GM18502 (cell line): ENCODE measurements around the gene IL4I1.

ENCODE experiments used
- ATAC-seq: cut with Tn5 transposase; IDR thresholded peaks from one replicate; pipeline ENCODE4 v1.9.1; 2021; ENCODE audit warnings: mild to moderate bottlenecking; ENCODE audit not compliant: unreplicated experiment, poor library complexity

Gene IL4I1

DNA sequence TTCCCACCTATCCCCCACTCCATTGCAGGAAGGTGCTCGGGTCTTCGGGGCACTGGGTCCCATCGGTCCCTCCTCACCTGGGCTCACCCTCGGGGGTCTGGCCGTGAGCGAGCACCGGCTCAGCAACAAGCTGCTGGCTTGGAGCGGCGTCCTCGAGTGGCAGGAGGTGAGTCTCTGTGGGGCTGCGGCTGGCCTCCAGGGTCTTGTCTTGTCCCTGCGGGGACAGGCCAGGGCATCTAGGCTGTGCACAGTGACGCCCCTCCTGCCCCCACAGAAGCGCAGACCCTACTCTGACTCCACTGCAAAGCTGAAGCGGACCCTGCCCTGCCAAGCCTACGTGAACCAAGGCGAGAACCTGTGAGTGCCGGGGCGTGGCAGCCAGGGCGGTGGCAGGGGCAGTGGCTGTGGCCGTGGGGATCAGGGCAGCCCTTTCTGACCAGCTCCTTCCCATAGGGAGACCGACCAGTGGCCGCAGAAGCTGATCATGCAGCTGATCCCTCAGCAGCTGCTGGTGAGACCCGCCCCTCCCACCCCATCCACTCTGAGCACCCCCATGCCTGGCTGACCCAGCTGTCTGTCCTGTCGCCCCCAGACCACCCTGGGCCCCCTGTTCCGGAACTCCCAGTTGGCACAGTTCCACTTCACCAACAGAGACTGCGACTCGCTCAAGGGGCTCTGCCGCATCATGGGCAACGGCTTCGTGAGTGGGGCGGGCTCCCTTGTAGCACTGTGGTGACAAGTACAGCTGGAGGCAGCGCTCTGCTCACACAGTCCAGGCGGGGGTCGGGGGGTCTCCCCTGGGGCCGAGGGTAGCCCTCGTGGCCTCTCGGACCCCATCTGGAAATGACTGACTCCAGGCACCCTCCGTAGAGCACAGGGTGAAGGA lies 42.1 kb downstream of the IL4I1 start:
- ATAC-seq: no peak

DNA sequence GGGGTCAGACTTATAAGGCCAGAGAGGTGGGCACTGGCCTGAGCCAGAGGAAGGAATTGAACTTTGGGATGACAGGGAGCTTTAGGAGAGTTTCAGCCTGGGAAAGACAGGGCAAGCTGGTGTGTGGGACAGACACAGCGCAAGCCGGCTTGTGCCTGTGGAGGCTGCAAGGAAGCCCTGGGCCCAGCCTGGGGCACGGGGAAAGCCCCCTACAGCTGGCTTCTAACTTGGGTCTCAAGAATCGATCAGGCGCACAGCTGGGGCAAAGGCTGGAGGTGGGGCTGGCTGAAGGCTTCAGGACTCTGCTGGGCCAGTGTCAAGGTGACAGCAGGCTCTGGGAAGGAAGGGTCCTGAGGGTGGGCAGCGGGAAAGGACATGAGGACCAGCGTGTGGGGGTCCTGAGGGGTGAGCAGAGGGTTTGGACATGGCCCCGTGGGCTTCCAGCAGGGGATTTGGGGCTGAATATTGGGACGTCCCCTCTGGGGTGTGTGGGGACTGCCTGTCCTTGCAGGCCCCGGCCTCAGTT lies 42.8 kb downstream of the IL4I1 start:
- no peak for ATAC-seq

DNA sequence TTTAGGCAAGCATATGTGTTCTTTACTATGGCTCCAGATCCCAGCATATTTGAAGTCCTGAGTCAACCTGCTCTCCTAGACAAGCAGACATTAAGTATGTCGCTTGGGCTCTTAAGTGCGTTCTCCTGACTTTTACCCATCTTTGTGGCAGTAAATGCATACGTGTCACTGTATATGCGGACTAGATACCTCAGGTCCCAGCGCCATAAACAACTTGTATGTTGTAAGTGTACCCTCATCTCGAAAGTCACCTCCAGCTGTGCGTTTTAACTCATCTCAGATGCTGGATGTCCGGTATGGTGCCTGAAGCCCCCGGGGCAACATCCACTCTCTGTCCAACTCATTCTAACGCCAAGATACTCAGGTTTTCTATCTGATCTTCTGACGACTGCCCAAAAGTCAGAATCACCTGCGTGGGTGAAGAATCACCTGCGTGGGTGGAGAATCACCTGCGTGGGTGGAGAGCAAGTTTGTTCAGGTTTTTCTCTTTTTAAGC lies 44.0 kb downstream of the IL4I1 start:
- ATAC-seq: no peak

DNA sequence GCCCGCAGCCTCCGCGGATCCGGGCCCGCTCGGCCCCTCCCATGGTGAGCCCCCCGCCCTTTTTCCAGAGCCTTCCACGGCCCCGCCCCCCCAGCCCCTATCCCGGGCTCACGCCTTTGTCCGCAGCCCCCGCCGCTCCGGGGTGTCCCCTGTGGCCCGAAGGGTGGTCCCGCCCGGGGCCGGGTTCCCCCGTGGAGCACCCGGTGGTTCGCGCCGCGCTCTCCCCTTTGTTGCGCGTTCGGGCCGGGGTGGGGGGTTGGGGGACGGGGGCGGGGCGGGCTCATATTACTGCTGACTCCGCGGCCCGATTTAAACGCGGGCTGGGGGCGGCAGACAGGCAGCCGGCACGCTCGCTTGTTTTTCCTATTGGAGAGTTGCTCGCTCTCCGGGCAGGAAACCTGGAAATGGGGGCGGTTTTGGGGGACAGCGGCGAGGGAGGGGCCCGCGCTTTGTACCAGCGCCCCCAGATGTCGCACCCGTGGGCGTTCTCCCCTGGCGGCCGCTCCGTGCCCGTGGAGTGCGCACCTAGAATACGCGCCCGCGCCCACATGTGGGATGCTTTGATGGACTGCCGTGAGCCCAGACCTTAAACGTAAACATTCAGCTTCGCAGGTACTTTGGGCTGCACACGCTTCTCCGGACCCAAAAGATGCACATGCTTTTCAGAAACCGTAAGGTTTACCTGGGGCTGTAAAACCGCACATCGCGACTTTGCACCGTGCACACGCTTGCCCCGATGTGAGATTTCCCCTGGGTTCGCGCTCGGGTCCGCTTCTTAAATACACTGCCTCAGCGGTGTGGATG lies 45.0 kb downstream of the IL4I1 start:
- ATAC-seq: no peak

DNA sequence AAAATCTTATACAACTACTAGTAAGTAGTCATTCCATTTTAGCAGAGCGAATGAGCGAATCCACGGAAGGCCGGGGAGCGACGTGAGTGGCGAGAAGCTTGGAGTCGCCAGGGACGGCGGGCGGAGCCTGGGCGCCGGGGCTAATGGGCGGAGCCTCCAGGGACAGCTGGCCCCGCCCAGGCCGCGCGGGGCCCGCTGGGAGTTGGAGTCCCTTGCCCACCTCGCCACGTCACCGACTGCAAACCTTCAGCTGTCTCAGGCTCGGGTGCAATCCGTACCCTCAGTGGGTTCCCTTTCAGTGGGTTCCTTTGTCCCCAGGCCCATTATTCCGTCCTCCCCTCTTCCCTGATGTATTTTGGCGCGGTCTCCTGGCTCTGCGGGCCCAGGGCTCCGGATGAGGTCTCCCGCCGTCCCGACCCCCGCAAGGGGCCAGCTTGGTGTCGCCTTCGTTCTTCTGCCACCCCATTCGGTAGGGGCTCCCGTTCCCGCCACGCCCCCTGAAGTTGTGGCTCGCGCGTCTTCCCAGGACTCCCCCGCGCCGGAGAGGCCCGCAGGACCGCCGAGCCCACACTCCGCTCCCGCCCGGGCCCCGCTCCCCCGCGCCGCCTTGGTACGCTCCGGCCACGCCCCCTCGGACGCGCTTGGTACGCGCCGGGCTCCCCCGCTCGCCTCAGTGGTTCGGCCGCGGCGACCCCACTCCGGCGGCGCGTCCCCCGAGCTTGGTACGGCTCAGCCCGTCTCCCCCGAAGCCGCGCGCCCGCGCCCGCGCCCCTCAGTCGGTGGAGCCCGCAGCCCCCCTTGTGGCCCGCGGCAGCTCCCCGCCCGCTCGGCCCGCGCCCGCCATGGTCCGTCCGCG lies 46.0 kb downstream of the IL4I1 start, which contains the start of gene PTOV1:
TSS of gene PTOV1 (plus strand) at position 673 of the 856 bp plus-strand sequence.
- peak; percentile 73 for ATAC-seq

DNA sequence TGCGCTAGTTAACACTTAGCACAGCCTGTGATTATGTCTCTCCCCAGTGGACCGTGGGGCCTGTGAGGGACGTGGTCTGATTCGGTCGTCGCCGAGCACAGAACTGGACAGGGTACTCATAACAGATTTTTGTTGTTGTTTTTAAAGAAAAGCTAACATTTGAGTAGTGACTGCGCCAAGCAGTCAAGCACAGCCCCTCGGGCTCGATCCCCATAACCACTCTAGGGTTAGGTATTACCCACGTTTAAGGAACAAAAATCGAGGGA lies 46.5 kb downstream of the IL4I1 start:
- no peak for ATAC-seq

DNA sequence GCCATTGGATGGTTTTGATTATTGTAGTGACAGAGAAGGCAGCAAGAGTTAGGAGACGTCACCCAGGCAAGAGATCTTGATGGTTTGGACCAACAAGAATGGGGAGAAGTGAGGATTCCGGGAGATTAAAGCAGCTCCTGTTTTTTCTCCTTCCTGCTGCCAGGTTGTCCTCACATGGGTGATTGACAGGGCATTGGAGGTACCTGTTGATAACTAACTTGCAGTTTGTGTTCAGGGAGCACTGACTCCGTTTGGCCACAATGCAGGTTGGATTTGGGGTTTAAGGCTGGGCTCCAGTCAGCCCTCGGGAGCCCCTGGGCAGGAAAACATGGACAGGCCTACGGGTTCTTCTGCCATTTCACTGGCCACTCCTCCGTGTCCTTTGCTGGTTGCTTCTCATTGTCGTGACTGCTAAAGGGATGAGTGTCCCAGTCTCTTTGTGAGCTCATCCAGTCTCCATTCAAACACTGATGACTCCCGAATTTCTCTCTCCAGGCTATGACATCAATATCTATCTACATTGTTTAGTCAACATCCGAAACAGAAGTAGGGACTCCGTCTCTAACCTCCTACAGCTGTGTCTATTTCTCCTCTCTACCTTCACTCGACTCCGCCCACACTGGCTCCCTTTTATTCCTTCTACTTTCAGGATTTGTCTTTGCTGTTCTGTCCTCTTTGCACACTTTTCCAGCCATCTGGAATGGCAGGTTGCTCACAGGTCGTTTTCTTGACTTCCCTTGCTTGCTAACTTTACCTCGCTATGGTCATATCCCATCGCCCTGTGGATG lies 47.1 kb downstream of the IL4I1 start:
- ATAC-seq: no peak

DNA sequence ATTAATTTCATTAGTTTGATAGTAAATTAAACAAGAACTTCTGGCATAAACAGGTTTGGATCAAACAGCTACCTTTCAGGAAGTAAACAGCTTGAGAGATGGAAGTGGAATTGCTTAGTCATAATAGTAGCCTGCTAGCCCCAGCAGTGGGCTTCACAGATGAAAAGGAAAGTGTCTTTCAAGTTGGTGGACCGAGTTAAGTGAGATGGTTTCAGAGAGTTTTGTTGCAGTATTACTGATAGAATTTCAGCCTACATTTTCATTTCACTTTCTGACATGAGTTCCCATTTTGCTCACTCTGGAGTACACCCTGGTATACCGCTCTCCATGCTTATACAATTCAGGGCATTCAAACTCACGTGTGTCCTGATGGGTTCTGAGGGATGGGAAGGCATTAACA lies 47.7 kb downstream of the IL4I1 start:
- ATAC-seq: no peak

DNA sequence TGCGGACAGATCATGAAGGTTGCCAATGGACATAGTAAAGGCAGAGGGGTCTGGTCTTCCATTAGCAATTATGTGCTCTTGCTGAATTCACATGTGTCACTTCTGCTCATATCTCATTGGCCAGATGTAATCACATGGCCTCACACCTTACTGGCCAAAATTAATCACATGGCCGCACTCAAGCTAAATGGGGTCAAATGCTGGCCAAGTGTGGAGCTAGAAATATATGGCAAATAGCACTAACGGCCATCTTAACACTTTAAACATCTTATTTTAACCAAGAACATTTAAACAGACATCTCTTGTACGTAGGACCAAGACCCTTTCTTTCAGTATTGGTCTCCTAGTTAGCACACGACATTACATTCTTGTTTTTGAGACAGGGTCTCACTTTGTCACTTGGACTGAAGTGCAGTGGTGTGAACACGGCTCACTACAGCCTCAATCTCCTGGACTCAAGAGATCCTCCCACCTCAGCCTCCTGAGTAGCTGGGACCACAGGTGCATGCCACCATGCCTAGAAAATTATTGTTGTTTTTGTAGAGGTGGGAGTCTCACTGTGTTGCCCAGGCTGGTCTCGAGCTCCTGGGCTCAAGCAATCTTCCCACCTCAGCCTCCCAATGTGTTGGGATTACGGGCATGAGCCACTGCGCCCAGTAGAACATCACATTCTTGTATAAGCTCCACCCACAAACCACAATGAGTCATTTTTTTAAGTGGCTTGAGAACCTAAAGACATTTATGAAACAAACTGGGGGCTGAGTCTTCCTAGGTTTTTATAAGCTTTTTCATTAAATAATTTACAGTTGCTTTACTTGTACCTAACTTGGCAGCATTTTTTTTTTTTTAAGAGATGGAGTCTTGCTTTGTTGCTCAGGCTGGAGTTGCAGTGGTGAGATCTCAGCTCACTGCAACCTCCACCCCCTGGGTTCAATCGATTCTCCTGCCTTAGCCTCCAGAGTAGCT lies 48.7 kb downstream of the IL4I1 start:
- ATAC-seq: no peak

DNA sequence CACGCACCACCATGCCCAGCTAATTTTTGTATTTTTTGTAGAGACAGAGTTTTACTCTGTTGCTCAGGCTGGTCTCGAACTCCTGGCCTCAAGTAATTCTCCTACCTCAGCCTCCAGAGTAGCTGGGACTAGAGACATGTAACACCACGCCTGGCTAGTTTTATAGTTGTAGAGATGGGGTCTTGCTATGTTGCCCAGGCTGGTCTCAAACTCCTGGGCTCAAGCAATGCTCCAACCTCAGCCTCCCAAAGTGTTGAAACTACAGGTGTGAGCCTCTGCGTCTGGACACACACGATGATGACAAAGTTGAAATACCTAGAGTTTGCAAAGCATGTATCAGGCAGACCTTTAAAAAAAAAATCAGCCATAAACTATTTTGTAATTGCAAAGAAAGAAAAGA lies 50.3 kb downstream of the IL4I1 start:
- no peak for ATAC-seq

DNA sequence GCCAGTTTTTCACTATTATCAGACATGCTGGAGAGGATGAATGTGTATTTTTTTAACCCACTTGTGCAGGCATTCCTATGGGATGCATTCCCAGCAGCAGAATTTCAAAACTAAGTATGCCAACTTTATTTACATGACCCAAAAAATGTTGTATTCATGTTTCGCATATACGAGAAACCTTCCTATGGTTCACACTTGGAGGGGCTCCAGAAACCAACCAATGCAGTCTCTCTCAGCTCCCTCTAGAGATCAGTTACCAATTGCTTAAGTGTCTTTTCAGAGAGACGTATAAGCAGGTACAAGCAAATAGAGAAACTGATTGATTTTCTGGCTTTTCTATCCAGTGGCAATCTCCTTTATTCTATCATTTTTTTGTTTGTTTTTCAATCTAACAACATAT lies 51.3 kb downstream of the IL4I1 start:
- ATAC-seq: no peak

DNA sequence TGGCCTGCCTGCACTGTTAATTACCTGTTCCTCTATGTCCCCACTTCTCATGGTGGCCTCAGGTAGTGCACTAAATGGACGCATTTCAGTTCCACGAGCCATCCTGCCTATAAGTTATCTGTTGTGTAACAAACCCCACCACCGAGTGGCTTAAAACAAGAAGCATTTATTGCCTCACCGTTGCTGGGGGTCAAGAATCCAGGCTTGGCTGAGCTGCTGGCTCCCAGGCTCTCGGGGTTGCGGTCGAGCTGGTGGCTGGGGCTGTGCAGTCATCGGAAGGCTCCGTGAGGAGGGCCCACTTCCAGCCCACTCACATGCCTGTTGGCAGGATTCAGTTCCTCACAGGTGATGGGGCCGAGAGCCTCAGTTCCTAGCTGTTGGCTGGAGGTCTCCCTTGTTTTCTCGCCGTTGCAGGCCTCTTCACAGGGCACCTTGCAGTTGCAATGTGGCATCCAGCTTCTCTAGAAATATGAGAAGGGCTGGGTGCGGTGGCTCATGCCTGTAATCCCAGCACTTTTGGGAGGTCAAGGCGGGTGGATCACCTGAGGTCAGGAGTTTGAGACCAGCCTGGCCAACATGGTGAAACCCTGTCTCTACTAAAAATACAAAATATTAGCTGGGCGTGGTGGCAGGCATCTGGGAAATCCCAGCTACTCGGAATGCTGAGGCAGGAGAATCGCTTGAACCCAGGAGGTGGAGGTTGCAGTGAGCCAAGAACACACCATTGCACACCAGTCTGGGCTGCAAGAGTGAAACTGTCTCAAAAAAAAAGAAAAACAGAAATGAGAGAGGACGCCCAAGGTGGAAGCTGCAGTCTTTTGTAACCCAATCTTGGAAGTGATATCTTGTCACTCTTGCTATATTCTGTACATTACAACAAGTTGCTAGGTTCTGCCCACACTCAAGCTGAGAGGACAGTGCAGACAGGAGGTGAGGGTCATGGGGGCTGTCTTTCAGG lies 52.3 kb downstream of the IL4I1 start:
- ATAC-seq: no peak

DNA sequence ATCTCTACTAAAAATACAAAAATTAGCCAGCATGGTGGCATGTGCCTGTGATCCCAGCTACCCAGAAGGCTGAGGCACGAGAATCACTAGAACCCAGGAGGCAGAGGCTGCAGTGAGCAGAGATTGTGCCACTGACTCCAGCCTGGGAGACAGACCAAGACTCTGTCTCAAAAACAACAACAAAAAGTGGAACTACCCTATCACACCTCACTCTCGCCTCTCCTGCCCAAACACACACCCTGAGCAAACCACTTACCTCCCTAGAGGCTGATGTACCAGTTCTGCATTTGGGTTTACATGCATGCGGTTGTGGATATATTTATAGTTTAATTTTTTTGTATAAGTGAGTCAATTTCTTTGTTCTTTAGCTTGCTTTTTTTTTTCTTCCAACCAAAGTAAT lies 53.4 kb downstream of the IL4I1 start:
- ATAC-seq: no peak

DNA sequence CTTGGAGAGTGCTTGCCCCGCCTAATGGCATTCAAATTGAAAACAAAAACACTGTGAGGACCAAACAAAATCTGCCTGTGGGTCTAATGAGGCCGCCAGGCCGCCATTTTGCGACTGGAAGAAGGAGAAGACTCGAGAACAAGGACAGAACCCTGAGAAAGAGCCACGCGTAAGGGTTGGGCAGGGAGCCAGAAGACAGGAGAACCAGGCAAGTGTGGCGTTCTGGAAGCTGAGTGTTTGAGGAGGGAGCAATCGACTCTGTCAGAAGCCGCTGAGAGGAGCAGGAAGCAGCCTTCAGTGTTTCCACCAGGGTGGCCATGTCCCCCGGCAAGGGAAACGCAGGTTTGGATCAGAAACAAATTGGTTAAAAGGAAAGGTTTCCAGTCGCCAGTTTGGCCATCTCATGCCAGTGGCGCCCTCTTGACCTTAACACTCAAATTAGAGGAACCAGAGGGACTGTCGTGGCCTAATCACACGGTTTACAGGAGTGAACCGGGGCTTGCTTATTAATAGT lies 55.9 kb downstream of the IL4I1 start:
- no peak for ATAC-seq

DNA sequence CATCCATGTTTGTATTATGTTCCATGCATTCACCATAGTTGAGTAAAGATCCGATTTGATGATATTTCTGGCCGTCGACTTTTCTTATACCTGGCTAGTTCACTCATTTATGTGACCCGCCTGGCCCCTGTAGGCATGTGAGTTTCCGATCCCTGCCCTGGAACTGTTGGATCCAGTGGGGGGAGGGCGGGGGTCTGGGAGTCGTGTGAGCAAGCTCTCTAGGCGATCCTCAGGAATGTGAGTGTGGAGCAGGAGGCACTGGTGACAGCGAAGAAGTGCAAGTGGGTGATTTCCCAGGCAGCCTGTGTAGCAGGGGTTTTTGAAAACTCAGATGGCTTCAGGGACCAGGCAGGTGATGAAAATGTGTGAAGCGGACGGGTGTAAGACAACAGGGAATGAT lies 56.4 kb downstream of the IL4I1 start:
- no peak for ATAC-seq

DNA sequence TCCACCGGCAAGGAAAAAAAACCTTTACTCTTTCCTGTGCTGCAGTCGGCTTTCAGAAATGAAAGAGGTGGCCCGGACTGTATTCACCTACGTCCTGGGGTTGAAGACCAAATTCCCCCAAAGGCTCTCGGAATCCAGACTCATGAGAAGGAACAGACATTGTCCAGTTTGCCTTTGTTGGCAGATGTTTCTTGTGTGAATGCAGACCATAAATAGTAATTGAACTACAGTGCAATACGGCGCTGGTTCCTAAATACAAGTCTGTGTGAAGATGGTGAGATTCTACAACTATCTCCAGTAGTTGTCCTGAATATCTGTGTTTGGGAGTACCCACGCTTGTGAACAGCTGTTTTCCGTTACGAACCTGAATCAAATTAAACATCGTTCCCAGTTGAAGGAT lies 57.0 kb downstream of the IL4I1 start:
- no peak for ATAC-seq
